NCI-H2227 (cell line): Measurements from ENCODE around the gene PARP2.

Experiments
- DNase-seq: peaks from one replicate; lab custom pipeline; 2025; ENCODE audit not compliant: unreplicated experiment; lab: John Stamatoyannopoulos, UW

PARP2 gene

GRCh38 chr14:20397511-20397910 is 54.1 kb downstream of the PARP2 start:
- no peak for DNase-seq

- no peak for DNase-seq
Observed at GRCh38 chr14:20400589-20400964, 57.1 kb downstream of the PARP2 start.

- no peak for DNase-seq
Observed at GRCh38 chr14:20400965-20401593, 57.6 kb downstream of the PARP2 start.

GRCh38 chr14:20403521-20403920 is 60.1 kb downstream of the PARP2 start:
- DNase-seq, result no peak
